Erythroblast (primary cell): ENCODE results near the gene ADARB2.

Experiments used
- GATA1 ChIP-seq: IDR thresholded peaks from 2 replicates; pipeline ENCODE4 v1.6.1; 2011; ENCODE audit warnings: low read depth, mild to moderate bottlenecking, control low read depth, low read length, moderate library complexity
- POLR2A ChIP-seq: IDR thresholded peaks from 2 replicates; pipeline ENCODE4 v1.6.1; 2011; ENCODE audit warnings: mild to moderate bottlenecking, low read length

- no peak for TF ChIP-seq POLR2A
- TF ChIP-seq GATA1, result no peak
These were observed 113.1 kb downstream of the ADARB2 start for GRCh38 chr10:1624240-1624639.
